Measurements from ENCODE around the gene VPS33B.
"Not testable (repeated sequence)": the region's sequence is repeated elsewhere in the genome, so short reads cannot be mapped to it uniquely, and the experiment has no call there.

The VPS33B gene

DNA sequence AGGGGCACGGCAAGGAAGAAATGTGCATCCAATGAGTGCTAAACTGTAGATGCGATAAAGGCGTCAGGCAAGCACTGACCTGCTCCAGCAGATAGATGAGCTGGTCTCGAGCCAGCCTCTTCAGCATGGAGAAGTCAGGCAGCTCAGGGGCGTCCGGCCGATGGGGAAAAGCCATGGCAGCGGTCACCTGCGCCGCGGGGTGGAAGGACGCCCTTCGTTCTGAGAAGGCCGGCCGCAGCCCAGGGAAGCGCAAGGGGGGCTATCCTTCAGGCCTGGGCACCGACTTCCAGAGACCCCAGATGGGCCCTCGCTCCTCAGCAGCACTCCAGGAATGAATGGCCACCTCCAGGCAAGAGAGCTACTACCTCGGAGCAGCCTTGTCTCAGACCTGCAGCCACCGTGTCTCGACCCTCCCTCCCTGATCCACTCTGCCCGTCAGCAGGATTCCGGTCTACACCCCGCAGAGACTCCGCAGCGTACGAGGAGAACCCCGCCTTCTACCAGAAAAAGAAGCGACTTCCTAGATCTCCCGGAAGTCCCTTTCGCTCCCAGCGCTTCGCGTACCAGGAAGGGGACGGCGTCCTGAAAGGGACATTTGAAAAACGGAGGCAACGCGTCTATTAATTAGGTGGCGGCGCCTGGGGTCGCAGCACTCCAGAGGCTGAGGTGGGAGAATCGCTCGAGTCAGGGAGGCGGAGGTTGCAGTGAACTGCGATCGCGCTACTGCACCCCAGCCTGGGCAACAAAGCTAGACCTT, at the start of gene VPS33B:
TSS of gene VPS33B (minus strand) at position 520 of the 757 bp plus-strand sequence. CDS start at position 175, 345 bp downstream.
- peak; percentile 87 for DNase-seq (ENCODE audit: low spot score)

DNA sequence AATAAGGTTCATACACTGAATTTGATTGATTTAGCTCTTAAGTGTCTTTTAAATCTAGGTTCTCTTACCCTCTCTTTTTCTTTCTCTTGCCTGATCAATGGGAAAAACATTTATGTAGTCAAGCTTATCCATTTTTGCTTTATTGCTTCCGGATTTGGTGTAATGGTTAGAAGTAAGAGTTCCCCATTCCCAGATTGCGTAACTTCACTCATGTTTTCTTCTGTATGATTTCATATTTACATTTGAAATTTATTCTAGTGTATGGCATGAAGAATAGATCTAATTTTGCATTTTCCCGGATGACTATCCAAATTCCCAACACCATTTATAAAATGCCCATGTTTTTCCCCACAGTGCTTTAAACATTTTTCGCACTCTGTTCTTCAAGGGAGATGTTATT, 49.8 kb upstream of the VPS33B start:
- DNase-seq (ENCODE audit: low spot score): no peak

DNA sequence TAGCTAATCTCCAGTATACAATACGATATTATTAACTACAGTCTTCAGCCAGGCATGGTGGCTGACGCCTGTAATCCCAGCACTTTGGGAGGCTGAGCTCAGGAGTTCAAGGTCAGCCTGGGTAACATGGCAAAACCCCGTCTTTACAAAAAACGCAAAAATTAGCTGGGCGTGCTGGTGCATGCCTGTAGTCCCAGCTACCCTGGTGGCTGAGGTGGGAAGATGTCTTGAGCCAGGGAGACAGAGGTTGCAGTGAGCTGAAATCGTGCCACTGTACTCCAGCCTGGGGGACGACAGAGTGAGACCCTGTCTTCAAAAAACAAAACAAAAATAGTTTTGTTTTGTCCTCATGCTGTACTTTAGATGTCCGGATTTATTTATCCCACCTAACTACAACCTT, 48.5 kb upstream of the VPS33B start:
- DNase-seq (ENCODE audit: low spot score): no peak

DNA sequence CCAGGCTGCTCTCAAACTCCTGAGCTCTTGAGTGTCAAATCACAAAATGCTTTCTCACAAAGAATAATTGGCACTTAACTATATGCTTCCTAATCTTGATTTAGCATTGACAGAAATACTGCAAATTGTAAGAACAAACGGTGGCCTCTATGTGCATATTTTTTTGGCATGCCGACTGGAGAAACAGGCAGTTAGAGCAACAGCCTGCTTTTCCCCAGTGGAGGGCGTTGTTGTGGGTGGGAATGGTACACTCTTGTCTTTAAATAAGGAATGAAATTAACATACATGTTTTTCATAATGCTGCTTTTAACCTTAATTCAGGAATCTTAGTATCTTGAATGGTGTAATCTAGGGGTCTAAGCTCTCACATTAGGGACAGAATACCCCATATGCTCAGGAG, 46.6 kb upstream of the VPS33B start:
- no peak for DNase-seq (ENCODE audit: low spot score)

GRCh38 chr15:91068436-91068835, 46.0 kb upstream of the VPS33B start:
- DNase-seq (ENCODE audit: low spot score): no peak

DNA sequence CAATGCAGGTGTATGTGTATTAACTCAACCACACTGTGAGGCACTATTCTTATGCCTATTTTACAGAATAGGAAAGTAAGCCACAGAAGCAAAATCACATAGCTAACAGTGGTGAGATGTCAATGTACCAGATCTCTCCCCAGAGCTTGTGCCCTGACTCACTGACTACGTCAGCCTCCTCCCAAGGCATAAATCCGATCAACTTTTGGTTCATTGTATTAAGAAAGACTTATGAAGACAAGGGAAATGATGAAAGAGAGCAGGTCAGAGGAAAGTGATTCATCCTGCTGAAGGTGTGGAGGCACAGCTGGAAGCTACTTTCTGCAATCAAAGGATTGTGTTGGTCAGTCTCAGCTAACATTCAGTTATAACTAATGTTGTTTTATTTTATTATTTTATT, 44.6 kb upstream of the VPS33B start:
- no peak for DNase-seq (ENCODE audit: low spot score)

GRCh38 chr15:91065505-91065904, 43.1 kb upstream of the VPS33B start:
- no peak for DNase-seq (ENCODE audit: low spot score)

DNA sequence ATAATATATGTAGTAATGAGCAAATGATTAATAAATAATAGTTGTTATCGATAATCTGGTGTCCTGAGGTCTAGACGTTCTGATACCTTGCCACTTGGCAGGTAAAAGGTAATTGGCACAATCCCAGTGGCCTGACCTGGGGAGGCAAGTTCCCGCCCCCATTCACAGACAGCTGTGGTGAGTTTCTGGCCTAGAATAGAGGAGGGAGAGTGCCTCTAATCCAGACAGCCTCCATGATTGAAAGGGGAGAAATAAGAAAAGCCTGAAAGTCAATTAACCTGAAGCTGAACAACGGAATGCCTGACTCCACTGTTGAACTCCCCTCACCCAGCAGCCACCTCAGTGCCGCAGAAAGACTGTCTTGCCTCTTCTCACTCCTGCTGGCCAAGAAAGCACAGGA, 39.6 kb upstream of the VPS33B start:
- DNase-seq (ENCODE audit: low spot score): no peak

DNA sequence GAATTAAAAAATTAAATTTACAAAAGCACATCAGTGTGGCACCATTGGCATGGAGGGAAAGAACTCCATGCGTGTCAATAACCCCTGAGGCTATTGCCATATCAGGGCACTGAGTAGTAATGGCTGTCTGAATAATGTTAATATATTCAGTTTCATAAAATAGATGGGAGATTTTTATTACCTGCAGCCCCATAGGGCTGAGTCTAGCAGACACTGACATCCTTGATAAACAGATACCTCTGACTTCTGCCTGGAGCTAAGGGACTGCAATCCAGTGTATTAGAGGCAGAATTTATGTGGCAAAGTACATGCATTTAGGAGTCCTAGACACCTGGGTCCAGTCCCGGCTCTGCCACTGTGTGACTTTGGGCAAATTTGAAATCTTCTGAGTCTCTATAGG, 38.8 kb upstream of the VPS33B start:
- no peak for DNase-seq (ENCODE audit: low spot score)

- peak; percentile 83 for DNase-seq (ENCODE audit: low spot score)
Observed at GRCh38 chr15:91055548-91056331, 33.3 kb upstream of the VPS33B start.

DNA sequence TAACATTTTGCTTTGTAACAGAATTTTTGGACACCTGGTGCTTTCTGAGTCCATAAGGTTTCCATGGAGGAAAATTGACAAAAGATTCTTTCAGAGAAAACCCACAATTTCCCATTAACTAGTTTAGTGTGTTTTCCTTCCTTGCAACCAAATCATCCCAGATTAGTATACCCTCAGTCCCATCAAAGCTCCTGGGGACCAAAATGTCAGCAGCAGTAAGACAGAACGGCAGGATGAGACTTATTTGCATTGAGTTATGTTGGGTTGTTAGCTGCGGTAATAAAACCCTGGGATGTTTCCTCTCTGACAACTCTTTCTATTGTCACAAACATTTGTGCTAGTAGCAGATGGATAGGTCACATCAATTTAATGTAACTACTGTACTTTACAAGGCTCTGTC, 32.4 kb upstream of the VPS33B start:
- no peak for DNase-seq (ENCODE audit: low spot score)

DNA sequence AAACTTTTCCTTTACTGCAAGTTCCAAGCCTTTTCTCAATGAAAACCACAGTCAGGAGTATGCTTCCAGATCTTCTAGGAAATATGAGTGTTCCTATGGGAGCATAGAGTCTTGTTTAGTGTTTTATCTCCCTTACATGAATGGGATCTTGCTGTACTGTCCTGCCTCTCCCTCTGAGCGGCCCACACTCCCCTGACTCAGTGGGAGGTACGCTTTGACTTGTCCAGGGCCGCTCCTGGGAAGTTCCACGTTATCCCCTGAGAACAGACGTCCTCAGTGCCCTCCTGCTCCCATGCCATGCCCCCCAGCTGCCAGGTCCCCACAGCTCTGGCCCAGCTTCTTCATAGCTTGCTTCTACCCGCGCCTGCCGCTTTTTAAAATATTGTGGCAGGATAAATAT, 28.9 kb upstream of the VPS33B start:
- DNase-seq (ENCODE audit: low spot score): no peak

- DNase-seq (ENCODE audit: low spot score): no peak
Observed at GRCh38 chr15:91050128-91050455, 27.7 kb upstream of the VPS33B start.

GRCh38 chr15:91049378-91050127, 27.2 kb upstream of the VPS33B start:
- DNase-seq (ENCODE audit: low spot score): peak; percentile 73

DNA sequence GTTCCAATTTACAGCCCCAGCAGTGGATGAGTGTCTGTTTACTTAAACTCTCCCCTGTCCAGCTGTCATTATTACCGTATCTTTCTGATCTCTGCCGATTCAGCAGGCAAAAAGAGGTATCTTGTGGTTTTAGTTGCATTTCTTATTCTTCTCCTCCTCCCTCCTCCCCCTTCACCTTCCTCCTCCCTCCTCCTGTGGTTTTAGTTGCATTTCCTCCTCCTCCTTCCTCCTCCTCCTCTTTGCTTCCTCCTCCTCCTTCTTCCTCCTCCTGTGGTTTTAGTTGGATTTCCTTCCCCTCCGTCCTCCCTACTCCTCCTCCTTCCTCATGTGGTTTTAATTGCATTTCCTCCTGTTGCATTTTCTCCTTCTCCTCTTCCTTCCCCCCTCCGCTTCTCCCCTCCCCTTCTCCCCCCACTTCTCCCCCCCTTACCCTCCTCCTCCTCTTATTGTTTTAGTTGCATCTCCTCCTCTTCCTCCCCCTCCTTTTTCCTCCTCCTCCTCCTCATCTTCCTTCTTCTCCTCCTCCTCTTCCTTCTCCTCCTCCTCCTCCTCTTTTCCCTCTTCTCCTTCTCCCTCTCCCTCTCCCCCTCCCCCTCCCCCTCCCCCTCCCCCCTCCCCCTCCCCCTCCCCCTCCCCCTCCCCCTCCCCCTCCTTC, 25.3 kb upstream of the VPS33B start:
- no peak for DNase-seq (ENCODE audit: low spot score)

DNA sequence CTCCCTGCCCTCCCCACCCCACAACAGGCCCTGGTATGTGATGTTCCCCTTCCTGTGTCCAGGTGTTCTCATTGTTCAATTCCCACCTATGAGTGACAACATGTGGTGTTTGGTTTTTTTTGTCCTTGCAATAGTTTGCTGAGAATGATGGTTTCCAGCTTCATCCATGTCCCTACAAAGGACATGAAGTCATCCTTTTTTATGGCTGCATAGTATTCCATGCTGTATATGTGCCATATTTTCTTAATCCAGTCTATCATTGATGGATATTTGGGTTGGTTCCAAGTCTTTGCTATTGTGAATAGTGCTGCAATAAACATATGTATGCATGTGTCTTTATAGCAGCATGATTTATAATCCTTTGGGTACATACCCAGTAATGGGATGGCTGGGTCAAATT, 23.7 kb upstream of the VPS33B start:
- DNase-seq (ENCODE audit: low spot score): not testable (repeated sequence)

DNA sequence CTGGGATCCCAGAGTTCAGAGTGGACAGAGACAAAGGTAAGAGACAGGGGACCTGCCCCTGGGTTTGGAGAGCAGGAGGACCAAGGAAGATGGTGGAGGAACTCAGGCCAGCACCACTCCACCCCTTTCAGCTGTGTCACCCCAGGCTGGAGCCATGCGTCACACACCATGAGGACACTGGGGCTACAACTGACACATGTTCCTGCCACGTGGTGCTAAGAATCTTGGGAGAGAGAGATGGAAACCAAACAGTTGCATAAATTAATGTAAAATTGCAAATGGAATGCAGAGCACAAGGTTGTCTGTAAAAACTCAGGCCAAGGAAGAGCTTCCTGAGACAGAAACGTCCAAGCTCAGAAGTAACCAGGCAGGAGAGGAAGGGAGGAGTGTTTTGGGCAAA, 22.7 kb upstream of the VPS33B start:
- DNase-seq (ENCODE audit: low spot score): no peak

DNA sequence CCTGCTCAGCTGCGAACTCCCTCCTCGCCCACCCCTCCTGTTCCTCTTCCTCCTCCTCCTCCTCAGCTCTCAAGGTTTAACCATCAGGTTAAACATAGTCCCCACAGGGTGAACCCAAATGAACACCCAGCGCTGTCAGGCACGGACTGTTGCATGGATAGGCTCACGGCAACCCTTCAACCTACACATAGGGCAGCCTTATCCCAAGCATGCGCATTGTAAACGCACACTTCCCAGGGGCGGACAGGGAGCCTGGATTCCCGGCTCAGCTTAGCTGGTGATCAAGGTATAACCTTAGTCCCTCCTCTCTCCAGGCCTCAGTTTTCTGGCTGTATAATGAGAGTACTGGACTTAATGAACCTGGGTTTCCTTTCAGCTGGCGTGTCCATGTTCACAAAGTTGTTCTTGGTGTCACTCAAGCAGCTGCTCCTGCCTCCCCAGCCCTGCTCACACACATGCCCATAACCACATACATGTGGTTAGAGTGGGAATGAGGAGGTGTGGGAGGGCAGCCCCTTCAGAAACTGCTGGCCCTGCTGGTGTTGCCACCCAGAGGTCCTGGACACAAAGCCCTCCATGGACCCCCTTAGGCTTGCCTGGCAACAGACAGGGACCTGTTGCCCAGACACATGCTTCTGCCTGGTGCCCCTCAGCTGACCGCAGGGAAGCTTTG, 20.9 kb upstream of the VPS33B start:
- no peak for DNase-seq (ENCODE audit: low spot score)

DNA sequence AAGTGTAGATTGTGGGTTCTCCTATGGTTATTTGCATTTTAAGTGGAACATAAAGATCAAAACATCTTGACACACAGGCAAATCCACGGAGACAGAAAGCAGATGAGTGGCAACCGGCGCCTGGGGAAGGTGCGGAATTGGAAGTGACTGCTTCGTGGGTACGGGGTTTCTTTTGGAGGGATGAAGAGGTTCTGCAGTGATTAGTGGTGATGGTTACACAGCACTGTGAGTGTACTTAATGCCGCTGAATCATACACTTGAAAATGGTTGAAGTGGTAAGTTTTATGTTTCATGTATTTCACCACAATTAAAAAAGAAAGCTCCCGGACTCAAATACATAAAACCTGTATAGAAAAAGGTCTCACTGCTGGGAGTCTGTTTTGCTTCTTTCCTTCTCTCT, 18.5 kb upstream of the VPS33B start:
- DNase-seq (ENCODE audit: low spot score): no peak

DNA sequence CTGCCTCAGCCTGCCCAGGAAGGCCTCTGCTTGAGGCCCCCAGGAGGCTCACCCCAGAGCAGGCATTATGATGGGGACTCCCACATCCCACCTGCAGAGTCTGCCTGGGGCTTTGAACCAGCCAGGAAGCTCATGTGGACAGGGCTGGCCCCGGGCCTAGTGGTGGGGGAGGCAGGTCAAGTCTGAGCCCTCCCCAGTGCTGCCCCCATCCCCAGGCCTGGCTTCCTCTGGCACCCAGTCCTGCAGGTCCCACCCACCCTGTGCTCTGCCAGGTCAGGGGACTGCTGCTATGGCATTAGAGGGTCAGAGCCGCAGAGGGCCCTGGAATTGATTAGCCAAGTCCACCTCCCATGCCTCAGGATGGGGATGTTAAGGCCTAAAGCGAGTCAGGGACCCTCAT, 17.6 kb upstream of the VPS33B start:
- no peak for DNase-seq (ENCODE audit: low spot score)

- DNase-seq (ENCODE audit: low spot score): no peak
Observed at GRCh38 chr15:91032919-91033803, 10.8 kb upstream of the VPS33B start.
